ENCODE data around the gene EPPIN.
A peak's percentile ranks its signal among the peaks of the same experiment; 100 is the strongest.

EPPIN gene

GRCh38 chr20:45545351-45545750 lies 1.9 kb downstream of the EPPIN start:
- DNase-seq (ENCODE audit: extremely low spot score) = no peak
- no peak for TF ChIP-seq ARNT (IDR thresholded peaks at IDR 0.05)
- no peak for TF ChIP-seq L3MBTL2 (conservative IDR thresholded peaks at IDR 0.05)
- no peak for TF ChIP-seq ZNF384 (IDR thresholded peaks at IDR 0.05)
- TF ChIP-seq FOXM1 (IDR thresholded peaks at IDR 0.05; ENCODE audit: borderline replicate concordance) = no peak
- no peak for TF ChIP-seq BHLHE40 (IDR thresholded peaks at IDR 0.05; ENCODE audit: borderline replicate concordance)
- no peak for TF ChIP-seq SUZ12 (IDR thresholded peaks at IDR 0.05)
- TF ChIP-seq FOXK2 (IDR thresholded peaks at IDR 0.05) = no peak
- ChIA-PET POLR2A (no interaction called here), CTCF (interaction anchor here (0.7 to 1.3 kb wide), 3 partner anchors 127 to 229 kb away, joined by 3 to 10 read pairs (median 3); no protein-coding TSS in a partner anchor)

- DNase-seq (ENCODE audit: extremely low spot score) = no peak
- TF ChIP-seq LEF1 (IDR thresholded peaks at IDR 0.05; ENCODE audit: borderline replicate concordance) (no peak), TARDBP (IDR thresholded peaks at IDR 0.05) (no peak), L3MBTL2 (conservative IDR thresholded peaks at IDR 0.05) (no peak), NFRKB (IDR thresholded peaks at IDR 0.05) (no peak), SP1 (IDR thresholded peaks at IDR 0.05) (no peak), FOXK2 (IDR thresholded peaks at IDR 0.05) (no peak), FOXA1 (IDR thresholded peaks at IDR 0.05) (no peak), BHLHE40 (IDR thresholded peaks at IDR 0.05; ENCODE audit: borderline replicate concordance) (no peak), PKNOX1 (IDR thresholded peaks at IDR 0.05) (no peak)
- CTCF ChIA-PET = interaction anchor here (2.0 kb wide), 1 partner anchor 232 kb away, joined by 5 read pairs; no protein-coding TSS in a partner anchor
- POLR2A ChIA-PET = no interaction called here
These were observed 7.8 kb downstream of the EPPIN start, which contains the start of gene WFDC6 for GRCh38 chr20:45539382-45539781. Gene WFDC6, minus strand, starts transcription at chr20:45539482. Its CDS starts 75 bp downstream, at chr20:45539407.

- TF ChIP-seq L3MBTL2 (conservative IDR thresholded peaks at IDR 0.05) = no peak
- no peak for TF ChIP-seq PKNOX1 (IDR thresholded peaks at IDR 0.05)
- TF ChIP-seq TARDBP (IDR thresholded peaks at IDR 0.05) = no peak
- TF ChIP-seq FOXA1 (IDR thresholded peaks at IDR 0.05) = no peak
- TF ChIP-seq NFRKB (IDR thresholded peaks at IDR 0.05) = no peak
- TF ChIP-seq ZNF384 (IDR thresholded peaks at IDR 0.05) = no peak
- TF ChIP-seq LEF1 (IDR thresholded peaks at IDR 0.05; ENCODE audit: borderline replicate concordance) = no peak
- TF ChIP-seq ELF4 (IDR thresholded peaks at IDR 0.05) = no peak
- no peak for TF ChIP-seq SUZ12 (IDR thresholded peaks at IDR 0.05)
- no peak for TF ChIP-seq SP1 (IDR thresholded peaks at IDR 0.05)
- POLR2A ChIA-PET = interaction anchor here (0.6 kb wide), 1 partner anchor 196 kb away, joined by 3 read pairs; no protein-coding TSS in a partner anchor
- DNase-seq (ENCODE audit: extremely low spot score) = peak; percentile 22
- CTCF ChIA-PET = interaction anchor here (2.0 kb wide), 1 partner anchor 233 kb away, joined by 5 read pairs; no protein-coding TSS in a partner anchor
These were observed 8.9 kb downstream of the EPPIN start for GRCh38 chr20:45538209-45538799.

- POLR2A ChIA-PET = no interaction called here
- CTCF ChIA-PET = no interaction called here
These were observed 19.9 kb downstream of the EPPIN start for GRCh38 chr20:45527294-45527693.

GRCh38 chr20:45523821-45524220 lies 23.4 kb downstream of the EPPIN start:
- TF ChIP-seq SP1 (IDR thresholded peaks at IDR 0.05) (no peak), ELF4 (IDR thresholded peaks at IDR 0.05) (no peak)
- ChIA-PET POLR2A (no interaction called here), CTCF (interaction anchor here (0.6 kb wide), 1 partner anchor 59 kb away, joined by 3 read pairs; no protein-coding TSS in a partner anchor)
- DNase-seq (ENCODE audit: extremely low spot score) = no peak

More at GRCh38 chr20:45527294-45527693, 19.9 kb downstream of the EPPIN start:
- no peak for DNase-seq (ENCODE audit: extremely low spot score)
- TF ChIP-seq CTBP1 (IDR thresholded peaks at IDR 0.05; ENCODE audit: borderline replicate concordance) (no peak), LEF1 (IDR thresholded peaks at IDR 0.05; ENCODE audit: borderline replicate concordance) (no peak), PKNOX1 (IDR thresholded peaks at IDR 0.05) (no peak), FOXK2 (IDR thresholded peaks at IDR 0.05) (no peak), TARDBP (IDR thresholded peaks at IDR 0.05) (no peak), ZNF384 (IDR thresholded peaks at IDR 0.05) (no peak), L3MBTL2 (conservative IDR thresholded peaks at IDR 0.05) (no peak), FOXA1 (IDR thresholded peaks at IDR 0.05) (no peak), SUZ12 (IDR thresholded peaks at IDR 0.05) (no peak), SP1 (IDR thresholded peaks at IDR 0.05) (no peak), NFRKB (IDR thresholded peaks at IDR 0.05) (no peak), ELF4 (IDR thresholded peaks at IDR 0.05) (no peak), HDGF (IDR thresholded peaks at IDR 0.05; ENCODE audit: borderline replicate concordance) (no peak), FOXM1 (IDR thresholded peaks at IDR 0.05; ENCODE audit: borderline replicate concordance) (no peak), BHLHE40 (IDR thresholded peaks at IDR 0.05; ENCODE audit: borderline replicate concordance) (no peak)

- ChIA-PET POLR2A (no interaction called here), CTCF (no interaction called here)
- no peak for TF ChIP-seq FOXA1 (IDR thresholded peaks at IDR 0.05)
- TF ChIP-seq CTBP1 (IDR thresholded peaks at IDR 0.05; ENCODE audit: borderline replicate concordance) = no peak
- TF ChIP-seq SUZ12 (IDR thresholded peaks at IDR 0.05) = no peak
- no peak for TF ChIP-seq LEF1 (IDR thresholded peaks at IDR 0.05; ENCODE audit: borderline replicate concordance)
- TF ChIP-seq FOXM1 (IDR thresholded peaks at IDR 0.05; ENCODE audit: borderline replicate concordance) = no peak
- TF ChIP-seq NFRKB (IDR thresholded peaks at IDR 0.05) = no peak
- TF ChIP-seq ELF4 (IDR thresholded peaks at IDR 0.05) = no peak
- TF ChIP-seq PKNOX1 (IDR thresholded peaks at IDR 0.05) = no peak
- TF ChIP-seq L3MBTL2 (conservative IDR thresholded peaks at IDR 0.05) = no peak
- no peak for TF ChIP-seq SP1 (IDR thresholded peaks at IDR 0.05)
- TF ChIP-seq FOXK2 (IDR thresholded peaks at IDR 0.05) = no peak
- no peak for TF ChIP-seq ZNF384 (IDR thresholded peaks at IDR 0.05)
- TF ChIP-seq HDGF (IDR thresholded peaks at IDR 0.05; ENCODE audit: borderline replicate concordance) = no peak
- no peak for TF ChIP-seq ARNT (IDR thresholded peaks at IDR 0.05)
- no peak for TF ChIP-seq TARDBP (IDR thresholded peaks at IDR 0.05)
- DNase-seq (ENCODE audit: extremely low spot score) = no peak
These were observed 28.9 kb downstream of the EPPIN start for GRCh38 chr20:45518282-45518681.

Data from HEK293T (cell line).